Urothelium cell line (cell line): ENCODE measurements around the gene TPP2.

Experiments
- DNase-seq: peaks from one replicate; pipeline ENCODE4 v3.0.0; 2011; ENCODE audit warnings: low spot score, mixed read lengths
- FAIRE-seq: peaks from 2 replicates; lab custom pipeline; 2011; peaks lifted over from hg19 to GRCh38; lab: Jason Lieb, UNC

The TPP2 gene

GRCh38 chr13:102710261-102710679, 113.5 kb downstream of the TPP2 start:
- FAIRE-seq (no peak), DNase-seq (no peak)

GRCh38 chr13:102715447-102715846, 118.7 kb downstream of the TPP2 start:
- DNase-seq (no peak), FAIRE-seq (no peak)

- FAIRE-seq = no peak
- DNase-seq = no peak
Observed at GRCh38 chr13:102718746-102719145, 122.0 kb downstream of the TPP2 start.

GRCh38 chr13:102721800-102722231, 125.0 kb downstream of the TPP2 start:
- DNase-seq = no peak
- FAIRE-seq = no peak

- no peak for FAIRE-seq
- peak; percentile 9 for DNase-seq
Observed at GRCh38 chr13:102724923-102725322, 128.1 kb downstream of the TPP2 start.

- FAIRE-seq = no peak
- no peak for DNase-seq
Observed at GRCh38 chr13:102726430-102726829, 129.6 kb downstream of the TPP2 start.
